ENCODE results near the gene SLC17A2.

SLC17A2 gene

GRCh38 chr6:25866011-25866410 is 64.5 kb downstream of the SLC17A2 start:
- Mint-ChIP-seq H3K27ac (no peak overlapping the region), H3K27me3 (ENCODE audit: low read depth, poor library complexity) (no peaks in the 10 kb centered on the region), H3K4me3 (no peak overlapping the region), H3K4me1 (no peaks in the 10 kb centered on the region), H3K36me3 (ENCODE audit: low read depth) (no peaks in the 10 kb centered on the region), H3K9me3 (no peaks in the 10 kb centered on the region)
- no peak for DNase-seq
- TF ChIP-seq CTCF (IDR thresholded peaks at IDR 0.05), result no peak

- H3K4me1 Mint-ChIP-seq, result no peaks in the 10 kb centered on the region
- H3K36me3 Mint-ChIP-seq (ENCODE audit: low read depth), result no peaks in the 10 kb centered on the region
- H3K9me3 Mint-ChIP-seq, result no peaks in the 10 kb centered on the region
- H3K27me3 Mint-ChIP-seq (ENCODE audit: low read depth, poor library complexity), result no peaks in the 10 kb centered on the region
- DNase-seq, result no peak
- H3K27ac Mint-ChIP-seq, result no peak overlapping the region
- TF ChIP-seq CTCF (IDR thresholded peaks at IDR 0.05), result no peak
- H3K4me3 Mint-ChIP-seq, result no peak overlapping the region
These were observed 67.1 kb downstream of the SLC17A2 start for GRCh38 chr6:25863360-25863759.
